Vagina (tissue), 2 donors: ENCODE data around the gene PTGER2. TPM values are rescaled to one million over a fixed set of nuclear protein-coding genes. Genes with fewer than 3 reads are reported as not detected.

ENCODE experiments used
- DNase-seq, 2 donors: peaks; one replicate each; pipeline ENCODE4 v3.0.0-alpha.2; 2017; ENCODE audit errors: extremely low spot score in 2 of 2
- H3K27ac ChIP-seq: fragments of 200-600 bp; sonication (generic); one replicate; pipeline ENCODE4 v1.5.1; 2019
- H3K27me3 ChIP-seq: fragments of 200-600 bp; sonication (generic); one replicate; pipeline ENCODE4 v1.5.1; 2019
- H3K36me3 ChIP-seq, 2 donors: fragments of 200-600 bp; sonication (generic); one replicate each; pipeline ENCODE4 v1.5.1; 2017 to 2019
- H3K4me1 ChIP-seq: fragments of 200-600 bp; sonication (generic); one replicate; pipeline ENCODE4 v1.5.1; 2019
- H3K4me3 ChIP-seq, 2 donors: fragments of 200-600 bp; sonication (generic); 1 replicate in 1 of 2; 2 replicates in 1 of 2; pipeline ENCODE4 v1.5.1; 2016 to 2019
- H3K9me3 ChIP-seq: fragments of 200-600 bp; sonication (generic); one replicate; pipeline ENCODE4 v1.5.1; 2019
- POLR2A ChIP-seq, 2 donors: fragments of 450-650 bp; IDR thresholded peaks; one replicate each; pipeline ENCODE4 v1.6.1; 2017; ENCODE audit warnings: antibody characterized with exemption in 2 of 2, mild to moderate bottlenecking in 2 of 2, moderate library complexity in 2 of 2
- POLR2AphosphoS5 ChIP-seq, 2 donors: sonication (generic); formaldehyde crosslinking; IDR thresholded peaks; one replicate each; pipeline ENCODE4 v1.9.0; 2017; ENCODE audit warnings: antibody characterized with exemption in 2 of 2, mild to moderate bottlenecking in 2 of 2, low read depth in 1 of 2; ENCODE audit not compliant: insufficient read depth in 1 of 2
- intact Hi-C: fragments of 100-400 bp; cut with DNase I; formaldehyde crosslinking; loops from one replicate; pipeline ENCODE4 v1.15.1; 2023
- total RNA-seq: library from RNA; depleted of rRNA; stranded (reverse); fragments of >200 nt; gene quantifications from one replicate; pipeline ENCODE4 v1.2.3, GENCODE V29; 2016
- TF ChIP-seq, protein P1 (sequence below), 3 experiments: fragments of 450-650 bp in 2 of 3; fragments of 200-600 bp in 1 of 3; sonication (generic) in 1 of 3; IDR thresholded peaks; one replicate each; pipeline ENCODE4 v1.5.1; 2017 to 2019; ENCODE audit warnings: antibody characterized with exemption in 3 of 3, mild to moderate bottlenecking in 2 of 3, moderate library complexity in 2 of 3

Gene PTGER2
- total RNA-seq, 1 donor from 2014 or later: 10.3 TPM

- H3K27ac ChIP-seq: no peak overlapping the region
- H3K9me3 ChIP-seq: no peaks in the 10 kb centered on the region
- intact Hi-C loops: no loop called here
Measured at GRCh38 chr14:52355526-52355925, 41.4 kb downstream of the PTGER2 start.

GRCh38 chr14:52356025-52356424, 41.9 kb downstream of the PTGER2 start:
- intact Hi-C loops: no loop called here
- Histone ChIP-seq H3K9me3 (no peaks in the 10 kb centered on the region), H3K4me1 (peaks cover 31% of the 10 kb centered on the region), H3K4me3 (no peak overlapping the region), H3K36me3 (no peaks in the 10 kb centered on the region), H3K27ac (no peak overlapping the region), H3K27me3 (no peaks in the 10 kb centered on the region)
- no peak for DNase-seq
- TF ChIP-seq POLR2AphosphoS5 (IDR thresholded peaks at IDR 0.05; ENCODE audit: insufficient read depth in 1 of 2, low read depth in 1 of 2): no peak
- TF ChIP-seq, protein P1, sequence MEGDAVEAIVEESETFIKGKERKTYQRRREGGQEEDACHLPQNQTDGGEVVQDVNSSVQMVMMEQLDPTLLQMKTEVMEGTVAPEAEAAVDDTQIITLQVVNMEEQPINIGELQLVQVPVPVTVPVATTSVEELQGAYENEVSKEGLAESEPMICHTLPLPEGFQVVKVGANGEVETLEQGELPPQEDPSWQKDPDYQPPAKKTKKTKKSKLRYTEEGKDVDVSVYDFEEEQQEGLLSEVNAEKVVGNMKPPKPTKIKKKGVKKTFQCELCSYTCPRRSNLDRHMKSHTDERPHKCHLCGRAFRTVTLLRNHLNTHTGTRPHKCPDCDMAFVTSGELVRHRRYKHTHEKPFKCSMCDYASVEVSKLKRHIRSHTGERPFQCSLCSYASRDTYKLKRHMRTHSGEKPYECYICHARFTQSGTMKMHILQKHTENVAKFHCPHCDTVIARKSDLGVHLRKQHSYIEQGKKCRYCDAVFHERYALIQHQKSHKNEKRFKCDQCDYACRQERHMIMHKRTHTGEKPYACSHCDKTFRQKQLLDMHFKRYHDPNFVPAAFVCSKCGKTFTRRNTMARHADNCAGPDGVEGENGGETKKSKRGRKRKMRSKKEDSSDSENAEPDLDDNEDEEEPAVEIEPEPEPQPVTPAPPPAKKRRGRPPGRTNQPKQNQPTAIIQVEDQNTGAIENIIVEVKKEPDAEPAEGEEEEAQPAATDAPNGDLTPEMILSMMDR (IDR thresholded peaks at IDR 0.05): no peak
- no peak for TF ChIP-seq POLR2A (IDR thresholded peaks at IDR 0.05)

More at GRCh38 chr14:52355526-52355925, 41.4 kb downstream of the PTGER2 start:
- TF ChIP-seq POLR2A (IDR thresholded peaks at IDR 0.05): no peak
- no peak for TF ChIP-seq POLR2AphosphoS5 (IDR thresholded peaks at IDR 0.05; ENCODE audit: insufficient read depth in 1 of 2, low read depth in 1 of 2)
- H3K4me1 ChIP-seq: peaks cover 31% of the 10 kb centered on the region
- no peak overlapping the region for H3K4me3 ChIP-seq
- H3K27me3 ChIP-seq: no peaks in the 10 kb centered on the region
- no peak for DNase-seq
- H3K36me3 ChIP-seq: no peaks in the 10 kb centered on the region

DNA sequence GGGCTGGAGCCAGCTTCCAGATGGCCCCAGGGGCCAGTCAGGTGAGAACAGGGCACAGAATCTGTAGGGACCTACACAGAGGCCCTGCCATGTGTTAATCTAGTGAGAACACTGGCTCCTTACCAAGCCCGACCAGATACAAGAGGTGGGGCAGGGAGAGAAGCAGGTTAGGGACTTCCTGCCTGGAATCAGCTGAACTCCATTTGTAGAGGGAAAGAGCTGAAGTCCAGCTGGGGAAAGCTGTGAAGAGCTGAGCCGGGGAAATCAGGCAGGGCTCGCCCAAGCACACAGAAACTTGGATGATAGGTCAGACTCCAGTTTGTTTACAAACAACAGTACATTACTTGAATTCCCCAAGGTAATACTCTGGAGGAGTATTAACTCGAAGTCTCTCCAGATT, 46.7 kb downstream of the PTGER2 start:
- no peak overlapping the region for H3K27ac ChIP-seq
- TF ChIP-seq, protein P1 (IDR thresholded peaks at IDR 0.05): no peak
- no peak for TF ChIP-seq POLR2A (IDR thresholded peaks at IDR 0.05)
- no peak for TF ChIP-seq POLR2AphosphoS5 (IDR thresholded peaks at IDR 0.05; ENCODE audit: insufficient read depth in 1 of 2, low read depth in 1 of 2)

GRCh38 chr14:52363041-52363704, 49.1 kb downstream of the PTGER2 start:
- TF ChIP-seq, protein P1 (IDR thresholded peaks at IDR 0.05): no peak
- TF ChIP-seq POLR2AphosphoS5 (IDR thresholded peaks at IDR 0.05; ENCODE audit: insufficient read depth in 1 of 2, low read depth in 1 of 2): no peak
- no peak for TF ChIP-seq POLR2A (IDR thresholded peaks at IDR 0.05)
- Histone ChIP-seq H3K27ac (peak overlapping the region; percentile 42), H3K9me3 (no peaks in the 10 kb centered on the region), H3K27me3 (no peaks in the 10 kb centered on the region), H3K4me1 (peaks cover 17% of the 10 kb centered on the region), H3K36me3 (no peaks in the 10 kb centered on the region), H3K4me3 (no peak overlapping the region)
- DNase-seq: no peak
- intact Hi-C loops: no loop called here

More for the DNA sequence above, 46.7 kb downstream of the PTGER2 start:
- no peak for DNase-seq
- no peak overlapping the region for H3K4me3 ChIP-seq
- no peaks in the 10 kb centered on the region for H3K27me3 ChIP-seq
- intact Hi-C loops: no loop called here
- peaks cover 19% of the 10 kb centered on the region for H3K4me1 ChIP-seq
- H3K9me3 ChIP-seq: no peaks in the 10 kb centered on the region
- H3K36me3 ChIP-seq: no peaks in the 10 kb centered on the region

- peak overlapping the region; percentile 42 for H3K27ac ChIP-seq
- no peak for TF ChIP-seq POLR2AphosphoS5 (IDR thresholded peaks at IDR 0.05; ENCODE audit: insufficient read depth in 1 of 2, low read depth in 1 of 2)
- TF ChIP-seq POLR2A (IDR thresholded peaks at IDR 0.05): no peak
- TF ChIP-seq, protein P1 (IDR thresholded peaks at IDR 0.05): no peak
Measured at GRCh38 chr14:52363961-52364360, 49.8 kb downstream of the PTGER2 start.

More at GRCh38 chr14:52363961-52364360, 49.8 kb downstream of the PTGER2 start:
- intact Hi-C loops: no loop called here
- no peak for DNase-seq
- Histone ChIP-seq H3K4me3 (no peak overlapping the region), H3K4me1 (peaks cover 19% of the 10 kb centered on the region), H3K27me3 (no peaks in the 10 kb centered on the region), H3K36me3 (no peaks in the 10 kb centered on the region), H3K9me3 (no peaks in the 10 kb centered on the region)
